CD4-positive, alpha-beta T cell treated with Interleukin-10 for 1 hour (primary cell): ENCODE data around the gene PEAK3.

ENCODE experiments used
- DNase-seq: peaks from one replicate; pipeline ENCODE4 v3.0.0-alpha.2; 2020

The PEAK3 gene

DNA sequence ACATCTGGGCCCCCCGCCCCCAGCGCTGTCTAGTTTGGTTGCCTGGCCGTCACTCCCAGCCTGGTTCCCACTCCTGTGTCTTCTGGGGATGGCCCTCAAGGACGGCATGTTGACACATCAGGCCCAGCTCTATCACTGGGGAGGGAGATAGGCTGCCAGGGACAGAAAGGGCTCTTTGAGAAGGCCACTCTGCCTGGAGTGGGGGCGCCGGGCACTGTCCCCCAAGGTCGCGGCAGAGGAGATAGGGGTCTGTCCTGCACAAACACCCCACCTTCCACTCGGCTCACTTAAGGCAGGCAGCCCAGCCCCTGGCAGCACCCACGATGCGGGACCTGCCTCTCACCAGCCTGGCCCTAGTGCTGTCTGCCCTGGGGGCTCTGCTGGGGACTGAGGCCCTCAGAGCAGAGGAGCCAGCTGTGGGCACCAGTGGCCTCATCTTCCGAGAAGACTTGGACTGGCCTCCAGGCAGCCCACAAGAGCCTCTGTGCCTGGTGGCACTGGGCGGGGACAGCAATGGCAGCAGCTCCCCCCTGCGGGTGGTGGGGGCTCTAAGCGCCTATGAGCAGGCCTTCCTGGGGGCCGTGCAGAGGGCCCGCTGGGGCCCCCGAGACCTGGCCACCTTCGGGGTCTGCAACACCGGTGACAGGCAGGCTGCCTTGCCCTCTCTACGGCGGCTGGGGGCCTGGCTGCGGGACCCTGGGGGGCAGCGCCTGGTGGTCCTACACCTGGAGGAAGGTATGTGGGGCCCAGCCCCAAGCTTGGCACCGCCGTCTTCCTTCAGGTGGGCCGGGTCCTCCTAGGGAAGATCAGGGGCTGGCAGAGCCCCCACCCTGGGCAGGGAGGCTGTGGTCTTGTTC lies 32.7 kb downstream of the PEAK3 start, which contains the start of gene AMH:
AMH (plus strand) TSS at position 314 of the 857 bp plus-strand sequence; CDS start at position 324, 10 bp downstream.
- no peak for DNase-seq

DNA sequence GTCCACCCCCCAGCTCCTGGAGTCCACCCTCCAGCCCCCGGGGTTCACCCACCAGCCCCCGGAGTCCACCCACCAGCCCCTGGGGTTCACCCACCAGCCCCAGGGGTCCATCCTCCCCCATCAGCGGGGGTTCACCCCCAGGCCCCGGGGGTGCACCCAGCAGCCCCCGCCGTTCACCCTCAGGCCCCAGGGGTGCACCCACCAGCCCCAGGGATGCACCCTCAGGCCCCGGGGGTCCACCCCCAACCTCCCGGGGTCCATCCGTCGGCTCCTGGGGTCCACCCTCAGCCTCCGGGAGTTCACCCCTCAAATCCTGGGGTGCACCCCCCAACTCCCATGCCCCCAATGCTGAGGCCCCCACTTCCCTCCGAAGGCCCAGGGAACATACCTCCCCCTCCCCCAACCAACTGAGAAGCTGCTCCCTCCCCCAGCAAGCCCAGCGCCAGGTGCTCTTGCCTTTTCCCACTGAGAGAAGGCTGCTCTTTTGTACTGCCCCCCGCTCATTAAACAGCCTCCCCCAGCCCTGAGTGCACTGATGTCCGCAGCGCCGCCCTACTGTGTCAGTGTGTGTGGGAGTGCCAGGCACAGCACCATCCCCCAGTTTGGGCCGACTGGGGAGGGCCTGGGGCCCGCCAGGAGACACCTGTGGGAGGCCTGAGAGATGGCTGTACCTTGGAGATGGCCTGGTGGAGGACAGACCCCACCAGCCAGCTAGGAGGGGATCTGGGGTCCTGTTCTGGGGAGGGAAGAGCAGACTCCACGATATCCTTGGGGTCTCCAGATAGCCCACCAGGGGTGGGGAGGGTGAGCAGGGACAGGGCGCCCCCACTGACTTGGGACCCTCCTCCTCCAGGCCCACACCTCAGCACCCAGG lies 33.6 kb downstream of the PEAK3 start:
- DNase-seq: no peak

DNA sequence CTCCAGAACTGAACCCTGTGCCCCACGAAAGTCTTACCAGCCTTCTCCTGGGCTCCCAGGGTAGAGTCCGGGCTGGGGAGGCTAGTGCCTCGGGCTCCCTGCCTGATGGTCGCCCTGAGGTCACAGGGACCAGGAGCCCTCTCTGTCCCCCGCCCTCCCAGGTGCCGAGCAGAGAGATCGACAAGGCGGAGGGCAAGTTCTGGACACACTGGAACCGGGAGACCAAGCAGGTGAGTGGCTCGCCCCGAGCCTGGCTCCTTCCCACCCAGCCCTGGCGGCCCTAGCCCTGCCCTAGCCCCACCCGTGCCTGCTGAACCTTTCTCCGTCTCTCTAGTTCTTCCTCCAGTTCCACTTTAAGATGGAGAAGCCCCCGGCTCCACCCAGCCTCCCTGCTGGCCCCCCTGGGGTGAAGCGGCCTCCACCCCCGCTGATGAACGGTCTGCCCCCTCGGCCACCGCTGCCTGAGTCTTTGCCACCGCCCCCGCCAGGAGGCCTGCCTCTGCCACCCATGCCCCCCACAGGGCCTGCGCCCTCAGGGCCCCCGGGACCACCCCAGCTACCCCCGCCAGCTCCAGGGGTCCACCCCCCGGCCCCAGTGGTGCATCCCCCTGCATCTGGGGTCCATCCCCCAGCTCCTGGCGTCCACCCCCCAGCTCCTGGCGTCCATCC lies 34.4 kb downstream of the PEAK3 start:
- DNase-seq: no peak

DNA sequence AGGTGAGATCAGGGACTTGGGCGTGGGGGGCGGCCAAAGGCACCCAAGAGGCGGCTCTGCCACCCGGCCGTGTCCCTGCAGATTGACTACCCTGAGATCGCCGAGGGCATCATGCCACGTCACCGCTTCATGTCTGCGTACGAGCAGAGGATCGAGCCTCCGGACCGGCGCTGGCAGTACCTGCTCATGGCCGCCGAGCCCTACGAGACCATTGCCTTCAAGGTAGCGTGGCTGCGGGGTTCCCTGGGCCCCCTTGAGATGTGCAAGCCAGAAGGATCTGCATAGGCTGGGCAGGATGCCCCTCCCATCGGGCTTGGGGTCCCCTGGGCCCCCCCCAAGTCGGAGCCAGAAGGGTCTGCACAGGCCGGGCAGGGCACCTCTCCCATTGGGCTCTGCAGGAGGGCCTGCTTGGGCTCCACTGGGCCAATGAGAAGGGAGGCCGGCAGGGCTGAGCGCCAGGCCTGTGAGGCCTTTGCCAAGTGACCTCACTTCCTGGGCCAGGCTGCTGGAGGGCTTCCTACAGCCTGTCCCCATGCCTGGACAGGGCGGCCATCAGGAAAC lies 35.1 kb downstream of the PEAK3 start:
- DNase-seq: no peak

DNA sequence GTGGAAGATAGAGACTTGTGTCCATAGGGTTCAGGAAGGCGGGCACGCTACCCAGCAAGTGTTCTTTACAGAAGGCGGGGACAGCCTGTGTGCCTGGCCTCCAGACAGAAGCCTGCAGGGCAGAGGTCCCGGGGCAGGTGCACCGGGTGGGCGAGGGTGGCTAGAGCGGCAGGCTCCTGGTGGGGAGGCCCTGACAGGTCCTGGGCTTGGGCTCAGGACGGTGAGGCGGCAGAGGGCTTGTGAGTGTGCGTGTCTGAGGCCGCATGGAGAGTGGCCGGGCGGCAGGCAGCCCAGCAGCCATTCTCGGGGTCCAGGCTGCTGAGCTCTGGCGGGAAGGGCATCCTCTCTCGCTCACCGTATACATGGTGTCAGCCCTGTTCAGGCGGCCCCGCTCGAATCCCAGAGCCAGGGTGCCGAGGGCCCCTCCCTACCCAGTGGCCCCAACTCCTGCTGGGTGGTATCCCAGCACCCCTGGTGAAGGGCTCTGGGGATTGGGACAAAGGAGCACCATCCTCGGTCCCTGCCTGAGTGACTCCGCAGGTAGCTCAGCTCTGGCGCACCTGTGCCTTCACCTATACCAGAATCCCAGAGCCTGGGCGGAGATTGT lies 35.9 kb downstream of the PEAK3 start:
- no peak for DNase-seq

DNA sequence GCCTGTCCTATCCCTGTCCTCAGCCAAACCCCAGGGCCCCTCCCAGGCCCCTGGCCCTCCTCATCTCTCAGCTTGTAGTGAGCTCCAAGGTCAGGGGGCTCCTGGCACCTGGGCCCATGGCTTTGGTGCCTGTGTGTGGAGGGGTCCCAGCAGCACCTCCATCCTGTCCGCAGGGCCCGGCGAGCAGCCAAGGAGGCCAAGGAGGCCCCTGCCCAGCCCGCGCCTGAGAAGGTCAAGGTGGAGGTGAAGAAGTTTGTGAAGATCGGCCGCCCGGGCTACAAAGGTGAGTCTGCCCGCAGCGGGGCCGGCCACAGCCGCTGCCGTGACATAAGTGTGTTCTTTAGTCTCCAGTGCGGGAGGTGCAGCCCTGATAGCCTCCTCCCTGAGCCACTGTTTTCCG lies 36.7 kb downstream of the PEAK3 start:
- no peak for DNase-seq

DNA sequence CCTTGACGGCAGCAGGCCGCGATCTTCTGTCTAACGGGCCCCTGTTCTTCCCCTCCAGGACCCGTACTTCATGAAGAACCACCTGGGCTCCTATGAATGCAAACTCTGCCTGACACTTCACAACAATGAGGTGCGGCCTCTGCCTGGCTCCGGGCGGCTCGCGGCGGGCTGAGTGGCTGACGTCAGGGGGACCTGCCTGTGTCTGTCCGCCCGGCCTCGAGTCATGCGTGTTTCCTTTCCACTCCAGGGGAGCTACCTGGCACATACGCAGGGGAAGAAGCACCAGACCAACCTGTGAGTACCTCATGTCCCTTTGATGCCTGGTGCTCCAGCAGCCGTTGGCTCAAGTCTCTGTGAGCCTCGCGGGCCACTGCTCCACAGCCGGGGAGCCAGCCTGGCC lies 37.5 kb downstream of the PEAK3 start:
- no peak for DNase-seq

DNA sequence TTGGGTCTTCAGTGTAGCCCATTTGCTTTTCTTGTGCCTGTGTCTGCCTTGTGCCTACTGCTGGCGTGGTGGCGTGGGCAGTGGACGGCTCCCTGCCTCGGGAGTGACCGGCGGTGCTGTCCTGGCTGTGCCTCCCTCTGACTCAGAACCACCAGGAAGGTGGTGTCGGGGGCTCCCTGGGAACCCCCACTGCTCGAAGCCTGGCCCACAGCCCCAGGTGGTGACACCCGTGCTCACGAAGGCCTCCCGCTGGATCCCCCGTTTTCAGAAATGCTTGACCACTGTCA lies 37.9 kb downstream of the PEAK3 start:
- DNase-seq: no peak

DNA sequence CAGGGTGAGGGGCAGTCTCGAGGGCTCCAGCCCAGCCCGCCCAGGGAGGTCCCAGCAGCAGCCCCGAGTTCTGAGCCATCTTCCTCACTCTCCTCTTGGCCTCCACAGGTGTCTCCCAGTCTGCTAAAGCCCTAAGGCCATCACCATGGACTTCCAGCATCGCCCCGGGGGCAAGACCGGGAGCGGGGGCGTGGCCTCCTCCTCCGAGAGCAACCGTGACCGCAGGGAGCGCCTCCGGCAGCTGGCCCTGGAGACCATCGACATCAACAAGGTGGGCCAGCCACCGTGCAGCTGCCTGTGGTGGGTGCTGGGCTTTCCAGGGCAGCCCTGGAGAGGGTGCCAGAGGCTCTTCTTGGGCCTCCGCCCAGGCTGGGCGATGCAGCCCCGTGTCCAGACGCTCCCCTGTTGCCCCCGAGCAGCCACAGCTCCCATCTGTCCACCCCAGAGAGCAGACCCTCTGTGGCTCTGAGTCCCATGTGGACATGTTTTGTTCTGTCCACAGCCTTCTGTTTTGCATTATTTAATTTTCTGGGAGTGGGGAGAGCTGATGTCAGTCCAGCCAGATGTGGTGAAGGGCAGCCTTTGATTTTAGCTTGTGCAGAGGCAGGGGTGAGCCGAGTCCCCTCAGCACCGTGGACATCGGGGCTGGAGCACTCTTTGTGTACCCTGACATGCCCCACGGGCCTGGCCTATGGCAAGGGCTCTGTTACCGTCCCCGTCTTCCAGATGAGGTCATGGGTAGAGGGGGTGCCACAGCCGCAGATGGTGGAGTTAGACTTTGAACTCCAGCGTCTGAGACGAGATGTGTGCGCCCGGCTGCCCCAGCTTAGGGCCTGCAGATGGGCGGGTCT lies 38.5 kb downstream of the PEAK3 start:
- DNase-seq: no peak

DNA sequence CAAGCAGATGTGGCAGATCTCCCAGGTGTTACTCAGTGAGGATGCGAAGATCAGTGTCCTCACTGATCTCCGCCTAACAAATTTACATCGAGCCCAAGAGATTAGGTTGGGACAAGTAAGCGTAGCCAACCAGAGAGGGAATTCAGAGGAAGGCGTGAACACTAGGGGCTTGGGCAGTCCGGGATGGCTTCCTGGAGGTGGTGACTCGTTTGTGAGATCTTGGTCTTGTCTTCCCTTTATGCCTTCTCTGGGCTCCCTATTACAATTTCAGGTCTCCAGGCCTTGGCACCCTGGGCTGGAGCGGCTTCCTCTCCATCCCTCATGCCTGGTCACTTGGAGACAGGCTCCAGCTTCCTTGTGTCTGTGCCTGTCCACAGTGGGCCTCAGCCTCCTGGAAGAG lies 39.2 kb downstream of the PEAK3 start:
- no peak for DNase-seq

DNA sequence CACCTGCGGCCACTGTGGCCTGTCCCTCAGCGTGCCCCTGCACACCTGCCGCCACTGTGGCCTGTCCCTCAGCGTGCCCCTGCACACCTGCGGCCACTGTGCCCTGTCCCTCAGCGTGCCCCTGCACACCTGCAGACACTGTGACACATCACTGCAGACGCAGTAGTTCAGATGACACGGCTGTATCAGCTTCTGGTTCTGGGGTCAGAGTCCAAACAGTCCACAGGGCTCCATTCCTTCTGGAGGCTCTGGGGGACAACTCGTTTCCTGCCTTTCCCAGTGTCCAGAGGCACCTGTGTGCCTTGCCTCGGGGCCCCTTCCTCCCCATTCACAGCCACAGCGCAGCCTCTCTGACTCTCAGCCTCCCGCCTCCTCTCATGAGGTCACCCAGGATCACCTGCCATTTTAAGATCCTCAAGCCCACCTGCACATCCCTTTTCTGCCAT lies 39.9 kb downstream of the PEAK3 start:
- DNase-seq: no peak

DNA sequence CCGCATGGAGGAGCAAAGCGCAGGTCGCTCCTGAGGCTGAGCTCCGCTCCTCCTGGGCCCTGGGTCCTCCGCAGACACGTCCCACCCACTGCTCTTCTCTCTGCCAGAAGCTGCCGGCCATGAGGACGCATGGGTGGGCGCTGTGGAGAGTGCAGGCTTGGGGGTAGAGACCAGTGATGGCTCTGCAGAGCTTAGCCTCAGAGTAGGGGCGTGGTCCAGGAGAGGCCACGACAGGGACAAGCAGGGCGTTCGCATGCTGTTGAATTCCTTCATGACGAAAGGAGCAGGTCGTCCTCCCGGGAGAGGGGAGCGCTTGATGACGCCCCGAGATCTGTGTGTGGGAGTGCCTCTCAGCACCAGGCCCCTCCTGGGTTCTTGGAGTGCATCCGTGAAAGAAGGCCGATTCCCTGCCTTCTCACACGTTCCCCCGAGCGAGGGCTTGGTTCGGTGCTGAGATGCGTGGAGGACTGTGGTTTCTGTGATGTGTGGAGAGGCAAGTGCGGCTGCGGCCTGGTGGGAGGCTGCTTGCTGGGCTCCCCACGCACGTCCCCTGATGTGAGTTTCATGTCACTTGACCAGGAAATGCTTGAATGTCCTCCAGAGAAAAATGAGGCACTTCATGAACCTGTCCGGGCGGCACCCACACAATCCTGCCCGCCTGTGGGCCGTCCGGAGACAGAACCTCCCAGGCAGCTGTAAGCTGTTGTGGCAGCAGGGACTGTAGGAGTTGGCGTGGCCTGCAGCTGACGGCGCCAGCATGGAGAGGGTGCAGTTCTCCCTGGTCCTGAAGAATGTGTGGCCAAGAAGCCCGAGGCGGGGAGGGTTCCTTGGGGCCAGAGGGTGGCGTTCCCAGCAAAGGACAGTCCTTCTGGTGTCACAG lies 40.9 kb downstream of the PEAK3 start:
- DNase-seq: no peak

DNA sequence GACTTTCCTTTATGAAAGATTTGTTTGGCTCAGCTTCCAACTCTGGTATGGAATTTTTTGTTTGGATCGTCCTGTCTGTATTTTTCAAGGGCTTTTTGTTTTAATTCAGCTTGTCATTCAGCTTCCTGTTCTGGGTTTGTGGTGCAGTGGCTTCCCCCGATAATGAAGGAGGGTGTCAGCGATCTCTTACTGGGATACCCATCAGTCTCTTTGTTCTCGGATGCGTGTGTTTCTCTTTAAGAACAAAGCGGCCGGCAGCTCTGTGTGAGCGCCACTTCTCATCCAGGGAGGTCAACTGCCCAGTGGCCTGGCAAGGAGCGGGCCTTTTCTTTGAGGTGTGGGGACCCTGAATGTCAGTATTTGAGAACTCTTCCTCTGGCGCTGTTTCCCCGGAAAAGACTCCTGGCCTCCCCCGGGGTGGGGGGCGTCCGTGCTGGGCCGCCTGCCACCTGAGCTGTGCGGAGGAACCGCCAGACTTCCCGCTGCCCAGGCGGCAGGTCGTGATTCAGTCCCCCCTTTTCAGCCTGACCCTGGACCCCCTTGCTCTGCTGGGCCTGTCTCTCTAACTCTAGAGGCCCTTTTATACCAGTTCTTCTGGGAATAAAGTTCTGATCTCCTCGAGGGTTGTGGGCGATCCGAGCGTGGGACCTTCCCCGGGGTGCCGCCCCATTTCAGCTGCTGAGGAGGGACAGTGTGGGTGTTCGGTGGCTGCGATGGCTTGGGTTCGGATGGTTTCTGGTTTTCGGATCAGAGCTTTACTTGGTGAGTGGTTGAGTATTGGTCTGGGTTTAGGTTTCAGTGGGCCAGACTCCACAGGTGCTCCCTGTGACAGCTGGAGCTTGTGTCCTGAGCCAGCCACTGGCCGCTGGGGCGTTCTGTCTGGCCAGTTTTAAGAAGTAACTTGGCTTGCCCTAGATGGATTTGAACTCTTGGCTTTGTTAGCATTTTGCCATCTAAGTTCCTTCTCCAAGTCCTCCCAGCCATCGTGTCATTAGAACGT lies 41.9 kb downstream of the PEAK3 start:
- DNase-seq: peak; percentile 66

DNA sequence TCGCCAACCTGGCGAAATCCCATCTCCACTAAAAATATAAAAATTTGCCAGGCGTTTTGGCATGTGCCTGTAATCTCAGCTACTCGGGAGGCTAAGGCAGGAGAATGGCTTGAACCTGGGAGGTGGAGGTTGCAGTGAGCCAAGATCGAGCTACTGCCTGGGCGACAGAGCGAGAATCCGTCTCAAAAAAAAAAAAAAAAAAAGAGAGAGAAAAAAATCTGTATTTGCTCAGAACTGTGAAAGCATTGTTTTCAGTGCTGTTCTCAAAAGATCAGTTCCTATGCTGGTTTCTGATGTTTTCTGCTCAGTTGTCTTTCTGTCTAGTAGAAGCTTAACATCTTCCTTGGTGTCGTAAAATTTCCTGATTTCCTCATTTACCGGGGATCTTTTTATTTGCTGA lies 42.8 kb downstream of the PEAK3 start:
- no peak for DNase-seq

DNA sequence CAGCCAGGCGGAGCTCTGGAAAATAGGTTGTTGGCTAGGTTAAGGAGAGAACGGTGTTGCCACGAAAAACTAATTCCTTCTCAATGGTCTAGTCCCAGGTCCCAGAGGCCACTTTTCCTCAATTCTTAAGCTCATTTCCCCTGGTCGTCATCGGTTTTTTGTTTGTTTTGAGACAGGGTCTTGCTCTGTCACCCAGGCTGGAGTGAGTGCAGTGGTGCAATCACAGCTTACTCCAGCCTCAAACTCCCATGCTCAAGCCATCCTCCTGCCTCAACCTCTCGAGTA lies 44.2 kb downstream of the PEAK3 start:
- DNase-seq: no peak

DNA sequence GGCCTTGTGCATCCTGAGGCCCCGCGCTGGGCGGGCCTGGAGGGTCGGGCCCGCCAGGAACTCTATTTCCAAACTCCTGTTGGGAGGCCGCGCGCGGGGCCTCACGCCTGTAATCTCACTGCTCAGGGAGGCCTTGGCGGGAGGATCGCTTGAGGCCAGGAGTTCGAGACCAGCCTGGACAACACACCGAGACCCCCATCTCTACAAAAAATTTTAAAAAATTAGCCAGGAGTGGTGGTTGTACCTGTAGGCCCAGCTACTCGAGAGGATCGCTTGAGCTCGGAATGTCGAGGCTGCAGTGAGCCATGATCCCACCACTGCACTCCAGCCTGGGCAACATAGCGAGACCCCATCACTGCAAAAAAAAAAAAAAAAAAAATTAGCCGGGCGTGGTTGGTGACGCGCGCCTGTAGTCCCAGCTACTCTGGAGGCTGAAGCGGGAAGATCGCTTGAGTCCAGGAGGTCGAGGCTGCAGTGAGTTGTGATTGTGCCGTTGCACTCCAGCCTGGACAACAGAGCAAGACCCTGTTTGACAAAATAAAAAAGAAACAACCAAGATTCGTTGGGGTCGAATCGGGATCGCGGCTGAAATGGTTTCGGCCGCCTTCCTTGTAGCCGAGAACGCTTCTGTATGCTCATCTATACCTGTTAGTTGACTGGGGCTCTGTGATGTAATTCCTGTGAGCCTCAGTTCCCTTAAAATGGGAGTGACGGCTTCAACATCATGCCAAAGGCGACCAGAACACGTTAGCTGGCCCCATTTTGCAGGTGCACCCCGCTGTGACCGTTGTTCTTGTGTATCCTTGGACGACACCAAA lies 44.7 kb downstream of the PEAK3 start:
- no peak for DNase-seq

DNA sequence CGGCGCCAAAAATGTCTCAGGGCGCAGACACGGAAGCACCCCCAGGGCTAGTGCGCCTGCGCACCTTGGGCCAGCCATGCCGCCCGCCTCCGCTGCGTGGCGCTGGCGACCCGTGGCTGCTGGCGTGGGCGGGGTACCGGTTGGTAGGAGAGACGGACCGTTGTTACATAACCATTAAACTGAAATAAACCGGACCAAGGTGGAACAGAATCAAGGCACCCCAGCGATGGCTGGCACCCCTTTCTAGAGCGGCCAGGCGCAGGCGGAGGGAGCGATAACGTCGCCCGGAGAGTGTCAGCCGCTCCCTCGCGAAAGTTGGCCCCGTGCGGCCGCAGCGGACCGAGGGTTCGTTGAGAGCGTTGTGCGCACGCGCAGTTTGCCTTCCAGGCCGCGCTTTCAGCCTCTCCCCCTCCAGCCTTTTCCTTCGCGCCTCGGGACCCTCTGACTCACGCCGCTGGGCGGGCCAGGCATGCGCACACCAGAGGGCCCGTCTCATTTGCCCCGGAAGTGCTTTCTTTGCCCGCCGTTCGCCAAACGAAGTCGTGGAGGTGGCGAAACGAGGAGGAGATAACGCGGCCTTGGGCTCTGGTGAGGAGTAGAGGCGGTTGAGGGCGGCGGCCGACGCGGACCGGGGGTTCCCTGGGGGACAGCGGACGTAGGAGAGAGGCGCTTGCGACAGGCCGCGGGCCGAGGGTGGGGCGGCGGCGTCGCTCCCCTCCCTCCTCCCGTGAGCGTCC lies 45.5 kb downstream of the PEAK3 start, which contains the start of the genes PLEKHJ1 and SF3A2:
PLEKHJ1 (minus strand) TSS at position 16 of the 737 bp plus-strand sequence. CDS start 81 bp downstream, outside the sequence.
SF3A2 (plus strand) TSS at position 511 of the 737 bp plus-strand sequence. CDS start 6,595 bp downstream, outside the sequence.
- peak; percentile 98 for DNase-seq

DNA sequence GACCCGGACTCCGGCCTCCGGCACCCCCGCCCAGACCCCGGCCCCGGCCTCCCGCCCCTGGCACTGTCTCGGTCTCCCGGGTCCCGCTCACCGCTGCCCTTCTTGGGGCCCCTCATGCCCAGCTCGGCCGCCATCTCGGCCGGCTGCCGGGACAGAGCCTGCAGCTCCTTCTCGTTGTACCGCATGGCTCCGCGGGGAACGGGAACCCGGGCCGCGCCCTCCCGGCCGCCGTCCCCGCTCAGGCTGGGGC lies 46.0 kb downstream of the PEAK3 start:
- no peak for DNase-seq
